ENCODE data around the gene PRKCB. TPM values are rescaled to one million over a fixed set of nuclear protein-coding genes. Genes with fewer than 3 reads are reported as not detected.
"Not testable (repeated sequence)": the region's sequence is repeated elsewhere in the genome, so short reads cannot be mapped to it uniquely, and the experiment has no call there.

PRKCB gene
- total RNA-seq, 2 donors from 2014 or later: 3.8 to 7.3 TPM

GRCh38 chr16:24151482-24151939 lies 315.7 kb downstream of the PRKCB start:
- intact Hi-C loops (cut with DNase I, micrococcal nuclease): no loop called here
- ATAC-seq: no peak
- DNase-seq: no peak

GRCh38 chr16:24152048-24152447 lies 316.3 kb downstream of the PRKCB start:
- ATAC-seq; intact Hi-C loops (cut with DNase I, micrococcal nuclease); DNase-seq: not testable (repeated sequence)

GRCh38 chr16:24152826-24153225 lies 317.0 kb downstream of the PRKCB start:
- DNase-seq: no peak
- intact Hi-C loops (cut with DNase I, micrococcal nuclease): no loop called here
- no peak for ATAC-seq

- intact Hi-C loops (cut with DNase I, micrococcal nuclease): no loop called here
- no peak for ATAC-seq
- DNase-seq: no peak
These were observed 321.0 kb downstream of the PRKCB start for GRCh38 chr16:24156777-24157176.

GRCh38 chr16:24163935-24164334 lies 328.2 kb downstream of the PRKCB start:
- intact Hi-C loops (cut with DNase I, micrococcal nuclease): no loop called here
- DNase-seq: no peak
- ATAC-seq: no peak

GRCh38 chr16:24164416-24164815 lies 328.6 kb downstream of the PRKCB start:
- intact Hi-C loops (cut with DNase I, micrococcal nuclease): no loop called here

GRCh38 chr16:24165273-24165672 lies 329.5 kb downstream of the PRKCB start:
- intact Hi-C loops (cut with DNase I, micrococcal nuclease): no loop called here
- ATAC-seq (no peak), DNase-seq (no peak)

More at GRCh38 chr16:24164416-24164815, 328.6 kb downstream of the PRKCB start:
- DNase-seq (no peak), ATAC-seq (no peak)

GRCh38 chr16:24166661-24167528 lies 331.1 kb downstream of the PRKCB start:
- intact Hi-C loops (cut with DNase I, micrococcal nuclease): no loop called here
- DNase-seq (no peak), ATAC-seq (no peak)

- intact Hi-C loops (cut with DNase I, micrococcal nuclease): no loop called here
- no peak for DNase-seq
- ATAC-seq: no peak
These were observed 333.1 kb downstream of the PRKCB start for GRCh38 chr16:24168856-24169255.

GRCh38 chr16:24170407-24170806 lies 334.6 kb downstream of the PRKCB start:
- ATAC-seq: no peak
- DNase-seq: no peak
- intact Hi-C loops (cut with DNase I, micrococcal nuclease): no loop called here

GRCh38 chr16:24174504-24174903 lies 338.7 kb downstream of the PRKCB start:
- no peak for DNase-seq
- intact Hi-C loops (cut with DNase I, micrococcal nuclease): no loop called here
- no peak for ATAC-seq

- intact Hi-C loops (cut with DNase I, micrococcal nuclease): no loop called here
- no peak for DNase-seq
- no peak for ATAC-seq
These were observed 339.2 kb downstream of the PRKCB start for GRCh38 chr16:24174957-24175356.

- no peak for DNase-seq
- ATAC-seq: no peak
- intact Hi-C loops (cut with DNase I, micrococcal nuclease): no loop called here
These were observed 342.7 kb downstream of the PRKCB start for GRCh38 chr16:24178496-24178895.

- ATAC-seq (no peak), DNase-seq (no peak)
These were observed 344.7 kb downstream of the PRKCB start for GRCh38 chr16:24180451-24180850.

GRCh38 chr16:24188021-24188542 lies 352.3 kb downstream of the PRKCB start:
- no peak for ATAC-seq
- DNase-seq: no peak
- intact Hi-C loops (cut with DNase I, micrococcal nuclease): no loop called here

More at GRCh38 chr16:24180451-24180850, 344.7 kb downstream of the PRKCB start:
- intact Hi-C loops (cut with DNase I, micrococcal nuclease): no loop called here

GRCh38 chr16:24188751-24189318 lies 353.1 kb downstream of the PRKCB start:
- DNase-seq (no peak), ATAC-seq (no peak)
- intact Hi-C loops (cut with DNase I, micrococcal nuclease): no loop called here

- DNase-seq (no peak), ATAC-seq (no peak)
- intact Hi-C loops (cut with DNase I, micrococcal nuclease): no loop called here
These were observed 354.2 kb downstream of the PRKCB start for GRCh38 chr16:24189941-24190340.

GRCh38 chr16:24191876-24192402 lies 356.2 kb downstream of the PRKCB start:
- ATAC-seq: no peak
- no peak for DNase-seq
- intact Hi-C loops (cut with DNase I, micrococcal nuclease): no loop called here

- intact Hi-C loops (cut with DNase I, micrococcal nuclease): no loop called here
- ATAC-seq (no peak), DNase-seq (no peak)
These were observed 359.4 kb downstream of the PRKCB start for GRCh38 chr16:24195221-24195620.

All from left colon (tissue), 2 donors.